NCI-H2029 (cell line): ENCODE data around the gene NUDT15.
A peak's percentile ranks its signal among the peaks of the same experiment; 100 is the strongest.
"Not testable (repeated sequence)": the region's sequence is repeated elsewhere in the genome, so short reads cannot be mapped to it uniquely, and the experiment has no call there.

Experiments used
- DNase-seq: peaks from one replicate; lab custom pipeline; 2025; lab: John Stamatoyannopoulos, UW

NUDT15 gene

GRCh38 chr13:48037346-48038173, at the start of gene NUDT15:
NUDT15 (plus strand) TSS chr13:48037726; CDS start chr13:48037747, 21 bp downstream.
- DNase-seq: peak; percentile 81

DNA sequence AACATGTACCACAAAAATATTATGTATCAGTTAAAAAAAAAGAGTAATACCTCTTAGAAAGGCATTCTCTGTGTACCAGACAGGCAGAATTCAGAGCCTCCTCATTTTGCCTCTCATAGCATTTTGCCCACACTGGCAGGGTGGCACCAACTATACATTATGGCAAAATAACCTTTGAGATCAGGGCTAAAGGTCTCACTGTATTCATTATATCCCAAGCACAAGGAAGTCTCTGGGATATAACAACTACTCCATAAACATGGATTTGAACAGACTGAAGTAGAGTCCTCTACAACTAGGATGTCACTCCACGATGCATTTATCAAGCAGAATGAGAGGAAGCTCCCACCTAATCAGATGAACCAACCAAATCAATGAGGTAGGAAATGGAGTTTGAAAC, 47.1 kb upstream of the NUDT15 start:
- no peak for DNase-seq

GRCh38 chr13:47990920-47991466, 46.5 kb upstream of the NUDT15 start:
- no peak for DNase-seq

- DNase-seq: no peak
Observed at GRCh38 chr13:47991859-47992258, 45.7 kb upstream of the NUDT15 start.

DNA sequence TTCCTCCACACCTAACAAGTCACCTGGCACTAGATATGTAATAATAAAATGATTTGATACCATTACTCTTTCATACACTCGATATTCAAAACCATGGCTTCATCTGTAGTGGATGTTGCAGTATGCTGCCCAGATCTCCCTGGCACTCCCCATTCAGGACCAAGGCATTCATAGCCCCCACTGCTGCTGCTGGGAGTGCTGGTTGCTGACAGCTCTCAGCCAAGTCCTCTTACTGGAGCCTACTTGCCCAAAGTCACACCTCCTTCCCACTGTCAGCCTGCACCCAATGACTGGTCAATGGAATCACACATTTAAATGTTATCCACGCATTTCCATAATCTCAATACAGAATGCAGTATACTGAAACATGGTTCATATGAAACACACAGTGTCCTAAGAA, 40.1 kb upstream of the NUDT15 start:
- DNase-seq: no peak

GRCh38 chr13:47999973-48000372, 37.6 kb upstream of the NUDT15 start:
- DNase-seq: no peak

DNA sequence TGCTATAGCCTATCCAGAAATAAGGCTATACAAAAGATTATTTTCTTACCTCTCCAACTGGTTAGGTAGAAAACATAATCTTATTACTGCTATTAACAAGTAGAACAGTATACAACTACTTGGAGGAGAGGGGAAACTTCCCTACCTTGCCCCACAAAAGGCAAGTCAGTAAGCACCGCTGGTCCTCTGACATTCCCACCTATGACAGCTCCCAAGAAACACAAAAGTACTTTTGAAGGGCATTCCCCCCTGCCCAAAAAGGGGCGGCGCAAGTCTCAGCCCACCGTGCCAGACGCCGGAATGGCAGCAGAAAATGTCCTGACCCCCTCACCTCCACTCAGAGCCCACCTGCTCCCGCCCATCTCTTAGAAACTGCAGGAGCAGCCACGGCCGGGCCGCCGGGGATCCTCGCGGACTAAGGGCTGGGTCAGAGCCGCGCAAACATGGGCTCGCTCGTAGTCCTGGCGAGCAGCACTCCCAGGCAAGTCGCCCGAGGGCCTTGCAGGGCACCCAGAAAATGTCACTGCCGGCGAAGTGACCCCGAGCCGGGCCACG, 36.9 kb upstream of the NUDT15 start:
- no peak for DNase-seq

- DNase-seq: peak; percentile 45
Observed at GRCh38 chr13:48001114-48001881, 36.2 kb upstream of the NUDT15 start, which contains the start of gene SUCLA2. SUCLA2 (minus strand) TSS chr13:48001273; CDS start chr13:48001269, 4 bp downstream.

GRCh38 chr13:48001999-48002398, 35.5 kb upstream of the NUDT15 start:
- DNase-seq: not testable (repeated sequence)

GRCh38 chr13:48004201-48004600, 33.3 kb upstream of the NUDT15 start:
- no peak for DNase-seq

DNA sequence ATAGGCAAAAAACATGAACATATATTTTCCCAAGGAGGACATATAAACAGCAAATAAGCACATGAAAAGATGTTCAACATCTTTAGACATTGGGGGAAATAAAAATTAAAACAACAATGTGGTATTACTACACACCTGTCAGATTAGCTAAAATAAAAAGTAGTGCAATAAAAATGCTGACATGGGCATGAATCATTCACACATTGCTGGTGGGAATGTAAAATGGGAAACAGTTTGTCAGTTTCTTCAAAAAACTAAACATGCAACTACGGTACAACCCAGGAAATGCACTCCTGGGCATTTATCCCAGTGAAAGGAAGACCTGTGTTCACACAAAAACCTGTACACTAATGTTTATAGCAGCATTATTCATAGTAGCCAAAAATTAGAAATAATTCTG, 31.1 kb upstream of the NUDT15 start:
- DNase-seq: no peak

GRCh38 chr13:48009284-48009683, 28.2 kb upstream of the NUDT15 start:
- DNase-seq: no peak

DNA sequence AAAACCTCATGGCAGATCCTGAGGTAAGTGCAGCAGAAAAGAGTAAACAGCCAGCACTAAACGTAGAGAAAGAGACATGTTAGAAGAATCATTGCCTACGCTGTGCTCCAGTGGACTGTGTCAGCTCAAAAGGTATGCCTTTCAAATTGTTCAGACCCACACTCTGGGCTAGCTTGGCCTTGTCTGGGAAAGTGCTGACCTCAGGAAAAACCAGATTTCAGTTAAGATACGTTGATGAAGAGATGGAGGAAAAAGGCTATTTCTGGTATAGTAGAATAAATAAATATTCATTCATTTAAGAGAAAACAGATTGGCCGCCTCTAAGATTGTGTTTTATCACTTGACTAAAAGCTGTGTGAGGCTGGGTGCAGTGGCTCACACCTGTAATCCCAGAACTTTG, 26.8 kb upstream of the NUDT15 start:
- DNase-seq: no peak

DNA sequence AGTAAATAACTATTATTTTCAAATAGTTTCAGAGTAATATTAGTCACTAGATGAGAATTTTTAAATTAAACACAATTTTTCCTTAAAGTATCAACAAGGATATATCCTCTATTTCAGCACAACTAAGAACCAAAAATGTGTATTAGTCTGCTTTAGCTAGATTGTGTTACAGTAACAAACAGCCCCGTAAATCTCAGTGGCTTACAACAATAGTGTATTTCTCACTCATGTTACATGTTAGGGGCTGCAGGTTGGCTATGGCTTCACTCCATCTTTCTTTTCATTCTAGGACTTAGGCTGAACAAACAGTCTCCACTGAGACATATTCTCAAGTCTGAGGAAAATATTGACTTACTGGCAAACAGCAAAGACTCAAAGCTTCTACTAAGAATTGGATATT, 24.9 kb upstream of the NUDT15 start:
- no peak for DNase-seq

DNA sequence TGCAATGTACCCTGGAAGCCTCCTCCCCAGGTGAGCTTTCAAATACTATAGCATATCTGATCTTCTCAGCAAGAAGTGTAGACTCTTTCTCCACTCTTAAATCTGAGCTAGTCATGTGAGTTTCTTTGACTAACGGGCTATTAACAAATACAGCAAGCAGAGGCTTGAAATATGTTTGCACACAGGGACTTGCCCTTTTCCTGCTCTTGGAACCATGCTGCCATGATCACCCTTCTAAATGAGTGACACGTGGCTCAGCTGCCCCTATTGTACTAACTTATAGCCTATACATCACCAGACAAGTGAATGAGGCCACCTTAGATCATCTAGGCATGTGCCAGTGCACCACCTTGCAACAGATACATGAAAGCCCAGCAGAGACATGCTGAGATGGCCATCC, 23.2 kb upstream of the NUDT15 start:
- DNase-seq: no peak

GRCh38 chr13:48018637-48019036, 18.9 kb upstream of the NUDT15 start:
- peak; percentile 8 for DNase-seq

DNA sequence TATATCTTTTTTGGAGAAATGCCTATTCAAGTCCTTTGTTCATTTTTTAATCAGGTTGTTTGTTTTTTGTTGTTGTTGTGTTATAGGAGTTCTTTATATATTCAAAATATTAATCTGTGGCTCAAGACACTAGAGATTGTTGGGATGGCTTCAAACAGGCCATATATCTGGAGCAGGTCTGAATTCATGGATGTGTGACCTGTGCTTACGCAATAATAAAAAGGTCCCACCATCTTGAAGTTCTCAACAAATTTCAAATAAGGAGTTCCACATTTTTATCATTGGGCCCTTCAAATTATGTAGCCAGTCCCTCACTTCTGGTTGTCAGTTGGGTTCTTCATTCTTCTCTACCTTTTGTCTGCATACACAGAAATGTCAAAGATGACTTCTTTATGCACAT, 17.7 kb upstream of the NUDT15 start:
- no peak for DNase-seq

DNA sequence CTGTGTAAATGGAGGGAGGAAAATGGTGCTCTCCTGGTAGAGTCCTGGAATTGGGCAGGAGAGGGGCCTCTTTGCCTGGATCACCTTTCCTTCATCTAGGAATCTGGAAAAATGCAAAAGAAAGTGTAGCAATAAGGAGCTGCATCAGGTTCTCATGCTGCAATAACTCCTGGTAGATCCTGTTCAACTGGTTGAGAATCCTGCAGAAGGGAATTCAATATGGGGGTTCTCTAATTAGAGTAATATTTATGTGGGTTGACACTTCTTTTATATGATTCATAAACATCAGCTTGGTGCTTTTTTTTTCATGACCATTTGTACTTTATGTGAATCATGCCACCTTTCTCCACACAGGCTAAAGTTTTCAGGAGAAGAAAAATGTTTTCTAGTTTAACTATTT, 9.5 kb upstream of the NUDT15 start:
- no peak for DNase-seq

- no peak for DNase-seq
Observed at GRCh38 chr13:48029859-48030258, 7.7 kb upstream of the NUDT15 start.

GRCh38 chr13:48038761-48039160, 1.2 kb downstream of the NUDT15 start:
- no peak for DNase-seq

- no peak for DNase-seq
Observed at GRCh38 chr13:48040049-48040448, 2.5 kb downstream of the NUDT15 start.

DNA sequence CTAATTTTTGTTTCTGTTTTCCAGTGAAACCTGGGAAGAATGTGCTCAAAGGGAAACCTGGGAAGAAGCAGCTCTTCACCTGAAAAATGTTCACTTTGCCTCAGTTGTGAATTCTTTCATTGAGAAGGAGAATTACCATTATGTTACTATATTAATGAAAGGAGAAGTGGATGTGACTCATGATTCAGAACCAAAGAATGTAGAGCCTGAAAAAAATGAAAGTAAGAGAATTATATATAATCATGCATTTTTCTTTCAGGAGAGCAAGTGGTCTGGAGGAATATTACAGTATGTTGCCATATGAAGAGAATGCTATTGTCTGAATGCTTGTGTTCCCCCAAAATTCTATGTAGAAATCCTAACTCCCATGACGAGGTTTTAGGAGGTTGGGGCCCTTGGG, 3.4 kb downstream of the NUDT15 start:
- no peak for DNase-seq

DNA sequence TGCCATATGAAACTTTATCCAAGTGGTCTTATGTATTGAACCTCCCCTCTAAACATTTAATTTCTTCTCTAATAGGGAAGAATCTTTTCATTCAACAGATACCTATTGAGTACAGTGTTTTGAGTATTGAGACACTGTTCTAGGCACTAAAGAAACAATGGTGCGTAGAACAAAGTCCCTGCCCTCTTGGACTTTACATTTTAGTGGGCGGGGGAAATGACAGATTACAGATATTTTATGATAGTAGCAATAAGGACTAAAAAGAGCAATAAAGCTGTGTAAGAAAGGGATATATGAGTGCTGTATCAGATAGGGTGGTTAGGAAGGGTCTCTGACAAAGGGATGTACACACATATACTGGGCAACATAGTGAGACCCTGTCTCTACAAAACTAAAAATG, 5.4 kb downstream of the NUDT15 start:
- no peak for DNase-seq
